SK-N-SH (cell line): ENCODE measurements around the gene CYP2C9.
"Not testable (repeated sequence)": the region's sequence is repeated elsewhere in the genome, so short reads cannot be mapped to it uniquely, and the experiment has no call there.

ENCODE experiments used
- CTCF ChIP-seq: fragments of 200-600 bp; sonication (generic); IDR thresholded peaks from 2 replicates; pipeline ENCODE4 v1.6.1; 2017; ENCODE audit warnings: antibody characterized with exemption, mild to moderate bottlenecking, moderate library complexity
- EP300 ChIP-seq, 2 experiments: IDR thresholded peaks; 2 replicates each; pipeline versions ENCODE4 v1.4.0 to v1.6.1; 2012; ENCODE audit warnings: borderline replicate concordance in 1 of 2, low read depth in 1 of 2, low read length in 1 of 2
- GABPA ChIP-seq: IDR thresholded peaks from 2 replicates; pipeline ENCODE4 v1.4.0; 2012; ENCODE audit warnings: low read depth, mild to moderate bottlenecking
- JUND ChIP-seq: IDR thresholded peaks from 2 replicates; pipeline ENCODE4 v1.4.0; 2012
- MAX ChIP-seq: IDR thresholded peaks from 2 replicates; pipeline ENCODE4 v1.4.0; 2012; ENCODE audit warnings: low read depth
- MEF2A ChIP-seq: IDR thresholded peaks from 2 replicates; pipeline ENCODE4 v1.4.0; 2012; ENCODE audit warnings: low read depth, borderline replicate concordance
- NFIC ChIP-seq: IDR thresholded peaks from 2 replicates; pipeline ENCODE4 v1.4.0; 2012; ENCODE audit warnings: borderline replicate concordance
- NRF1 ChIP-seq: IDR thresholded peaks from 2 replicates; pipeline ENCODE4 v1.6.1; 2012; ENCODE audit warnings: low read depth, mild to moderate bottlenecking, low read length
- RAD21 ChIP-seq: IDR thresholded peaks from 2 replicates; pipeline ENCODE4 v1.6.1; 2012; ENCODE audit warnings: mild to moderate bottlenecking, low read length
- SMC3 ChIP-seq: IDR thresholded peaks from 2 replicates; pipeline ENCODE4 v1.6.1; 2012; ENCODE audit warnings: low read depth, low read length, improper control_type of control experiment
- TEAD4 ChIP-seq: IDR thresholded peaks from 2 replicates; pipeline ENCODE4 v1.4.0; 2012; ENCODE audit warnings: mild to moderate bottlenecking, borderline replicate concordance; ENCODE audit not compliant: insufficient read depth
- USF1 ChIP-seq: IDR thresholded peaks from 2 replicates; pipeline ENCODE4 v1.4.0; 2012; ENCODE audit warnings: low read depth, borderline replicate concordance
- YY1 ChIP-seq: IDR thresholded peaks from 2 replicates; pipeline ENCODE4 v1.4.0; 2012; ENCODE audit warnings: low read depth, mild to moderate bottlenecking
- TF ChIP-seq, protein P1 (sequence below): fragments of 150-350 bp; IDR thresholded peaks from 2 replicates; pipeline ENCODE4 v1.6.1; 2017; ENCODE audit warnings: antibody characterized with exemption, low read length, low read depth, borderline replicate concordance

DNA sequence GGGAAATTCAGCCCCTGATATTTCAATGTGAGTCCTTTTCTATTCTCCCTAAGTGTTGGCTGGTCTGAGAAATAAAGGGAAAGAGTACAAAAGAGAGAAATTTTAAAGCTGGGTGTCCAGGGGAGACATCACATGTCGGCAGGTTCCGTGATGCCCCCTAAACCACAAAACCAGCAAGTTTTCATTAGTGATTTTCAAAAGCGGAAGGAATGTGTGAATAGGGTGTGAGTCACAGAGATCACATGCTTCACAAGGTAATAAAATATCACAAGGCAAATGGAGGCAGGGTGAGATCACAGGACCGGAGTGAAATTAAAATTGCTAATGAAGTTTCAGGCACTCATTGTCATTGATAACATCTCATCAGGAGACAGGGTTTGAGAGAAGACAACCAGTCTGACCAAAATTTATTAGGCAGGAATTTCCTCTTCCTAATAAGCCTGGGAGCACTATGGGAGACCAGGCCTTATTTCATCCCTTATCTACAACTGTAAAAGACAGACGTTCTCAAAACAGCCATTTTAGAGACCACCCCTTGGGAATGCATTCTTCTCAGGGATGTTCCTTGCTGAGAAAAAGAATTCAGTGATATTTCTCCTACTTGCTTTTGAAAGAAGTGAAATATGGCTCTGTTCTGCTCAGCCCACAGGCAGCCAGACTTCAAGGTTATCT, 5.1 kb downstream of the CYP2C9 start:
- not testable (repeated sequence) for TF ChIP-seq GABPA; NRF1; MEF2A; NFIC; MAX; CTCF; EP300 (IDR thresholded peaks at IDR 0.05; ENCODE audit: borderline replicate concordance in 1 of 2, low read depth in 1 of 2, low read length in 1 of 2); RAD21; USF1; TEAD4; JUND; YY1; SMC3
- TF ChIP-seq, protein P1, sequence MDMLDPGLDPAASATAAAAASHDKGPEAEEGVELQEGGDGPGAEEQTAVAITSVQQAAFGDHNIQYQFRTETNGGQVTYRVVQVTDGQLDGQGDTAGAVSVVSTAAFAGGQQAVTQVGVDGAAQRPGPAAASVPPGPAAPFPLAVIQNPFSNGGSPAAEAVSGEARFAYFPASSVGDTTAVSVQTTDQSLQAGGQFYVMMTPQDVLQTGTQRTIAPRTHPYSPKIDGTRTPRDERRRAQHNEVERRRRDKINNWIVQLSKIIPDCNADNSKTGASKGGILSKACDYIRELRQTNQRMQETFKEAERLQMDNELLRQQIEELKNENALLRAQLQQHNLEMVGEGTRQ, result not testable (repeated sequence)
